ENCODE measurements around the gene RANBP1. TPM values are rescaled to one million over a fixed set of nuclear protein-coding genes. Genes with fewer than 3 reads are reported as not detected.
A peak's percentile ranks its signal among the peaks of the same experiment; 100 is the strongest.

The RANBP1 gene
- total and polyA plus RNA-seq, 2 of the 13 experiments (the other 11 are each of a cell fraction or from before 2014, with no cell fraction given) = 181 to 492 TPM

- TF ChIP-seq ZGPAT (CRISPR knock-in tag; IDR thresholded peaks at IDR 0.05) = peak; percentile 37; the same call in 1 of the 2 replicates
- peak; percentile 0 for TF ChIP-seq HNRNPLL (IDR thresholded peaks at IDR 0.05; ENCODE audit: low read depth, low read length, poor library complexity, severe bottlenecking)
- peak; percentile 94 for TF ChIP-seq PATZ1 (CRISPR knock-in tag; IDR thresholded peaks at IDR 0.05)
- TF ChIP-seq KDM5B (CRISPR knock-in tag; IDR thresholded peaks at IDR 0.05; ENCODE audit: borderline replicate concordance) = peak; percentile 36; the same call in 1 of the 2 replicates
- peak in 1 of 2 experiments; percentile 46; a peak in 1 of 4 replicates for TF ChIP-seq POLR2A (IDR thresholded peaks at IDR 0.05; ENCODE audit: insufficient read depth in 1 of 2, low read depth in 2 of 2, low read length in 2 of 2)
- TF ChIP-seq SIN3A (IDR thresholded peaks at IDR 0.05; ENCODE audit: borderline replicate concordance, low read depth, low read length) = peak; percentile 32; the same call in 1 of the 2 replicates
- no peak for TF ChIP-seq FLYWCH1 (CRISPR knock-in tag; IDR thresholded peaks at IDR 0.05)
- peak; percentile 59 for TF ChIP-seq RBFOX2 (IDR thresholded peaks at IDR 0.05; ENCODE audit: low read depth, low read length)
- TF ChIP-seq SPEN (CRISPR knock-in tag; IDR thresholded peaks at IDR 0.05; ENCODE audit: low read depth) = peak; percentile 46; the same call in 1 of the 2 replicates
- TF ChIP-seq HES4 (CRISPR knock-in tag; IDR thresholded peaks at IDR 0.05; ENCODE audit: borderline replicate concordance) = 0 out of 2 replicates have a peak, but pooled peaks have one; percentile 29
- TF ChIP-seq RCOR2 (CRISPR knock-in tag; IDR thresholded peaks at IDR 0.05) = no peak
- TF ChIP-seq SP5 (CRISPR knock-in tag; IDR thresholded peaks at IDR 0.05; ENCODE audit: borderline replicate concordance, low read depth) = peak; percentile 75; the same call in 1 of the 2 replicates
- TF ChIP-seq ZFY (CRISPR knock-in tag; IDR thresholded peaks at IDR 0.05) = peak; percentile 42; the same call in 1 of the 2 replicates
- TF ChIP-seq ZNF276 (CRISPR knock-in tag; IDR thresholded peaks at IDR 0.05; ENCODE audit: low read depth) = peak; percentile 100
- peak; percentile 44 for TF ChIP-seq AGO1 (IDR thresholded peaks at IDR 0.05; ENCODE audit: low read depth, low read length, poor library complexity, severe bottlenecking)
- no peak for TF ChIP-seq DRAP1 (CRISPR knock-in tag; IDR thresholded peaks at IDR 0.05)
- 0 out of 2 replicates have a peak, but pooled peaks have one; percentile 11 for TF ChIP-seq YEATS4 (CRISPR knock-in tag; IDR thresholded peaks at IDR 0.05; ENCODE audit: borderline replicate concordance)
- peak; percentile 71 for TF ChIP-seq ZFX (CRISPR knock-in tag; IDR thresholded peaks at IDR 0.05; ENCODE audit: low read depth)
- 0 out of 2 replicates have a peak, but pooled peaks have one; percentile 30 for TF ChIP-seq ZNF441 (CRISPR knock-in tag; IDR thresholded peaks at IDR 0.05; ENCODE audit: borderline replicate concordance)
- peak; percentile 14 for TF ChIP-seq ASH2L (IDR thresholded peaks at IDR 0.05; ENCODE audit: insufficient read length, low read depth, low read length)
- peak; percentile 74 for TF ChIP-seq GMEB1 (CRISPR knock-in tag; IDR thresholded peaks at IDR 0.05; ENCODE audit: borderline replicate concordance)
Observed at GRCh38 chr22:20130731-20131596, 15.1 kb downstream of the RANBP1 start (continued).
